HG02840 (cell line): Measurements from ENCODE around the gene GNG14.
"Not testable (repeated sequence)": the region's sequence is repeated elsewhere in the genome, so short reads cannot be mapped to it uniquely, and the experiment has no call there.

Source experiments
- ATAC-seq: cut with Tn5 transposase; IDR thresholded peaks from one replicate; pipeline ENCODE4 v1.9.1; 2021; ENCODE audit warnings: mild to moderate bottlenecking, moderate library complexity, moderate number of reproducible peaks; ENCODE audit not compliant: unreplicated experiment, low FRiP score

GNG14 gene

GRCh38 chr19:12687496-12688196 lies at the start of gene GNG14:
Gene GNG14 (plus strand): TSS chr19:12687998. CDS start chr19:12688049, 51 bp downstream.
- no peak for ATAC-seq

DNA sequence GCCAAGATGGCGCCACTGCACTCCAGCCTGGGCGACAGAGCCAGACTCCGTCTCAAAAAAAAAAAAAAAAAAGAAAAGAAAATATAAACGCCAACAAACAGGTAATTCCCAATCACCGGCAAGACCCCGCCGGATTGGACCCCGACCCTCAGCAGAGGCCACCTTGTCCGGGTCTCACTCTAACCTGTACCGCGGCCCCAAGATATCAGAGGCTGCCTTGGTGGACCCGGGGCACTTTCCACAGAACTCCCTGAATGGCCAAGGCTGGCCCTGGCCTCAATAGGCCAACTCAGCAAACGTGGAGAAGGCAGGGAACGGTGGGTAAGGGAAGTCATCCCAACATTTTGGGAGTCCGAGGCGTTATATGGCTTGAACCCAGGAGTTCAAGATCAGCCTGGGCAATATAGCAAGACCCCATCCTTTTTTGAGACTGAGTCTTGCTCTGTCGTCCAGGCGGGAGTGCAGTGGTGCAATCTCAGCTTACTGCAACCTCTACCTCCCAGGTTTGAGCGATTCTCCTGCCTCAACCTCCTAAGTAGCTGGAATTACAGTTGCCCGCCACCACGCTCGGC lies 49.1 kb upstream of the GNG14 start:
- ATAC-seq = no peak

DNA sequence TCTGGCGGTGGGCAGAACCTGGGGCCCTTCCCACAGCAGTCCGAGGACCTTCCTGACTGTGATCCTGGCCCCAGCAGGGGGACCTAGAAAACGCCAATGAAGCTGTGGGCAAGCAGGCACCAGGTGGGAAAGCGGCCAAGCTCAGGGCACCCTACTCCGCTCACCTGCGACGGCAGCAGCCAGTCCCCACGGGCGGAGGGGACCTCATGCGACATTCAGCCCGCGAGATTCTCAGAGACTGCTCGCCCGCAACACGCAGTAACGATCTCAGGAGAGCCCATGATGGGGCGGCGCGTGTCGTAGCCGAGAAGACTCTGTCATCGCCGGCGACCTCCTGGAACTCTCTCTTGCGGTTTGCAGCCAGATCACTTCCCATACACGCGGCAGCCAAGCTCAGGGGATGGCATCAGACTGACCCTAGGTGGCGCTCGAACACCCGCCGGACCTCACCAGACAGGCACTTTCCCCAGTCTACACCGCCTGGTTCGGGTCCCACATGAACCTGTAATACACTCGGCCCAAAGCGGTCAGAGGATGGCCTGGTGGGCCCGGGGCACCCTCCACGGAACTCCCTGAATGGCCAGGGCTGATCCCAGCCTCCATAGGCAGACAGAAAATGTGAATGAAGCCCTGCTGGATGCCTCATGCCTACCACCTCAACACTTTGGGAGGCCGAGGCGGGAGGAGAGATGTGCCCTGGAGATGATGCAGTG lies 47.7 kb upstream of the GNG14 start:
- ATAC-seq = no peak

GRCh38 chr19:12641456-12641855 lies 46.3 kb upstream of the GNG14 start:
- ATAC-seq = no peak

GRCh38 chr19:12642506-12642905 lies 45.3 kb upstream of the GNG14 start:
- no peak for ATAC-seq

DNA sequence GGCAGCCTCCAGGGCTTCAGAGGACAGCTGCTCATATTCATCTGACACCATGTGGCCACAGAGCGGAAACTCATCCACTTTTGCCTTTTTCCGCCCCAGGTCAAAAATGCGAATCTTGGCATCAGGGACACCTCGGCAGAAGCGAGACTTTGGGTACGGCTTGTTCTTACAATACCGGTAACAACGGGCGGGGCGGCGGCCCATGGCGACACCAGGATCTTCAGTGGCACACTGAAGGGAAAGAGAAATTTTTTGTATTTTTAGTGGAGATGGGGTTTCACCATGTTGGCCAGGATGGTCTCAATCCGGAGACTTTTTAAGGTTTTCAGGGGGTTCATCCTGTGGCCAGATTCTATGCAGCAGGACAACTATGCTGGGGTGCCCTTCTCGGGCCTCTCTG lies 44.1 kb upstream of the GNG14 start:
- ATAC-seq = not testable (repeated sequence)

DNA sequence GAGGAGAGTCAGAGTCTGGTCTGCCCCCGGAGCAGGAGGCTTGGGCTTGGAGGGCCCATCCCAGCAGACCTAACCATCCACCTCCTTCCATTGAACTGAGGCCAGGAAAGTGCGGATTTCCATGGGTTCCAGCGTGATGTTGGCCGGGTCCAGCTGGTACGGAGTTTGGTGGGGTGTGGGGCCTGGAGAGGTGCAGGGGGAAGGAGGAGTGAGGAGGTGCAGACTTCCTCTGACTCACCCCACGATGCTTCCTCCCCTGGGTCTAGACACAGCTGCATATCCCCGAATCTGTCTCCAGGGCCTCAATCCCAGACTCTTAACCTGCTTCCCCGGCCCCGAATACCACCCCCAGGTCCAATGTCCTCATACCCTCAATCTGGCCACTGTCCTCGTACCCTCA lies 41.2 kb upstream of the GNG14 start:
- ATAC-seq = no peak

DNA sequence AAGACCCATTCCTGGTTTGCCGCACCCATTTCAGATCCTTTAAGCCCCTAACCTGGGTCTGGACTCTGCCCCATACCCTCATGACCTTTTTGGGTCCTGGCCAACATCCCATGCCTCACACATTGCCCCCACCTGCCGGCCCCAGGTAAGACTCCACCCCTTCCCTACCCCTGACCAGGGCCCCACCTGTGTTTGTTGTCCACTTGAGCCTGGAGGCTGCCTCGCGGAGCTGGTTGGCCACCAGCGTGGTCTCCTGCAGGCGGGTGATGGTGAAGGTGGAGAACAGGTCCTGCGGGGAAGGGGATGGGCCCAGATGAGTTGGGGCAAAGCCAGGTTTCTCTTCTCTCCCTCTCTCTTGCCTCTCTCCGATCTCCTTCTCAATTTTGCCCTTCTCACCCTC lies 40.8 kb upstream of the GNG14 start:
- ATAC-seq = no peak

GRCh38 chr19:12647490-12648071 lies 40.2 kb upstream of the GNG14 start:
- no peak for ATAC-seq

DNA sequence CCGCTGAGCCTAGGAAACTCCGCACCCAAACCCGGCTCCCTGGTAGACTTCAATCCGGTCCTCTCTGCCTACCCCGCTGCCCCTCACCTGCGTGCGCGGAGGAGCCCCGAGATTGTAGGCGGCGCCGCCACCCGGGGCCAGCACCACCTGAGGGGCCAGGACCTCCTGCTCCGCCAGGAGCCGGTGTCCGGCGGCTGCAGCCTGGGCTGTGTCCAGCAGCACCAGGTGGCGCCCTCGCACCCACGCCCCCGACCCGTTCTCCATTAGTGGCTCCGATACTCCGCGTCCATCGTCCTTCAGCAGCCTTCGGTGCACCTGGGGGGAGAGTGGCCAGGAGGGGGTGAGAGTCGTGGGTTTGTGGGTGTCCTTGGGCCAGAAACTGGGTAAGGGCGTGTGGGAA lies 39.7 kb upstream of the GNG14 start:
- ATAC-seq = no peak

GRCh38 chr19:12649941-12650340 lies 37.9 kb upstream of the GNG14 start:
- no peak for ATAC-seq

DNA sequence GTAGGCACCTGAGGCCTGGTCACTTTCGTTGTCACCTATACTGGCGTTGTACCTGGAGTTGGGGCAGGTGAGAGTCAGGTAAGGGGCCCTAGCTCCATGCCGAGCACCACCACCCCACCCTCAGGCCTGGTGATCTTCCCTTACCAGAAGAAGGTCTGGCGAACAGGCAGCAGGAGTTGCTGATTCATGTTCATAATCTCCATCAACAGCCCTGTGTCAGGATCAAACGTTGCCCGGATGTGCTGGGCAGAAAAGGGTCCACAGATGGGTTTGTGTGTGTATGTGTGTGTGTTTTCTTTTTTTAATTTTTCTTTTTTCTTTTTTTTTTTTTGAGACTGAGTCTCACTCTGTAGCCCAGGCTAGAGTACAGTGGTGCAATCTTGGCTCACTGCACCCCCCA lies 35.6 kb upstream of the GNG14 start:
- ATAC-seq = no peak

- no peak for ATAC-seq
These were observed 32.3 kb upstream of the GNG14 start for GRCh38 chr19:12655546-12655945.

GRCh38 chr19:12656899-12657571 lies 30.8 kb upstream of the GNG14 start:
- no peak for ATAC-seq

DNA sequence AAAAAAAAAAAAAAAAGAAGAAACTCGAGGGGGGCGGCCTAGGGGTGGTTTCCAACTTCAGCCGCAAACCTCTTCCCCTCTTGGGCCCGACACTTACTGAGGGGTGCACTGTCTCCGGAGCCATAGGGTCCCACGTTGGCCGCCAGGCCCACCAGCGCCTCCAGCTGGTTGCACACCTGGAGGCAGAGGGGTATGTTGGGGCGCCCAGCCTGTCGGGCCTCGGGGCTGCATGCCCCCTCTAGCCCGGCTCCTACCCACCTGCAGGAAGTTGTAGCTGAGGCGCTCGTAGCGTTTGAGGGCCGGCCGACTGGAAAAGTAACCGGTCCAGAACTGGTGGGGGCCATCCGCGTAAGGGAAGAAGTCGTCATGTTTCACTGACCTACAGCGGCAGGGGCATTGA lies 29.8 kb upstream of the GNG14 start:
- ATAC-seq = no peak

DNA sequence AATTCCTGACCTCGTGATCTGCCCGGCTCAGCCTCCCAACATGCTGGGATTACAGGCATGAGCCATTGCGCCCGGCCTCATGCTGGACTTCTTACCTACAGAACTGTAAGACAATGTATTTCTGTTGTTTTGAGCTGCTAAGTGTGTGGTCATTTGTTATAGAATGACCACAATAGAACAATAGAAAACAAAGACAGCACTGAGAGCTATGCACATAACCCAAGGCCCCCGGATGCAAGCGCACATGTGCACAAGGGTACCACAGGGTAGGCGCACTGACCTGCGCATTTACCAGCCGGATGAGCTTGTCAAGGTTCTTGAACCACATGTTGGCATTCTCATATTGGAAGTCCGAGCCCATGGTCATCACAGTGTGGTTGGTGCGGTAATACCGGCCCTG lies 26.8 kb upstream of the GNG14 start:
- no peak for ATAC-seq

DNA sequence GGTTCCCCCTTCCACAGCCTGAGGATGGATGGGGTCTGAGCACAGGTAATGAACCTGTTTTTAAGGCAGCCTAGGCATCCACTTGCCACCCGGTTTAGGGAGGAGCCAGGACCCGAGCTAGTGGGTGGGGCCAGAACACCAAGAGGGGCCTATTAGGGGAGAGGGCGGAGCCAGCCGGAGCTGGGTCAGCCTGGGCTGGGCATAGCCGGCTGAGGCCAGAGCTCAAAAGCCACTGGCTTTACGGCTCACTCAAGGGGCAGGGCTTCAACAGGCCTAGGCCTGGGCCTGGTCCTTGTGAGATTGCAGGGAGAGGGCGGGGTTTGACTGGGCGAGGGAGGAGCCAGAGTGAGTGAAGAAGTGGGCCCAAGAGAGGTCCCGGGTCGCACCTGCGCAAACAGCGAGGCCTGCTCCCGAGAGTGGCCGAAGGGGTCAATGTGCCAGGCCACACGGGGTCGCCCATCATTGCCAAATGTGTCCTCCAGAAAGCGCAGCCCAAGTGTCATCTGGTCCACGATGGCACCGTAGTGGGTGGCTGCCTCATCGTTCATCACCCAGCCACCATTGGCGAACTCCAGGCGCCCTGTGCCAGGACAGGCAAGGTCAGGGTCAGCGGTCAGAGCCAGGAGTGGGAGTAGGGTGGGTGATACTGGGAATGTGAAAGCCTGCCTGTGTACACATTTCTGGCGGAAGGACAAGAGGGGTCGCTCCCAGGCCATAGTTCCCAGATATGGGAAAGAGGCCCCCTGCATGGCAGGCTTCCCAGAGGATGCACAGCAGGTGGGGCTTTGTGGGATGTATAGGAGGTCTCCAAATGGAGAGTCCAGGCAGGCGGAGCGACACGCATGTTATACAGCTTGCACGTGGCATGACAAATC lies 23.2 kb upstream of the GNG14 start:
- ATAC-seq = no peak

- no peak for ATAC-seq
These were observed 22.6 kb upstream of the GNG14 start for GRCh38 chr19:12665281-12665573.

DNA sequence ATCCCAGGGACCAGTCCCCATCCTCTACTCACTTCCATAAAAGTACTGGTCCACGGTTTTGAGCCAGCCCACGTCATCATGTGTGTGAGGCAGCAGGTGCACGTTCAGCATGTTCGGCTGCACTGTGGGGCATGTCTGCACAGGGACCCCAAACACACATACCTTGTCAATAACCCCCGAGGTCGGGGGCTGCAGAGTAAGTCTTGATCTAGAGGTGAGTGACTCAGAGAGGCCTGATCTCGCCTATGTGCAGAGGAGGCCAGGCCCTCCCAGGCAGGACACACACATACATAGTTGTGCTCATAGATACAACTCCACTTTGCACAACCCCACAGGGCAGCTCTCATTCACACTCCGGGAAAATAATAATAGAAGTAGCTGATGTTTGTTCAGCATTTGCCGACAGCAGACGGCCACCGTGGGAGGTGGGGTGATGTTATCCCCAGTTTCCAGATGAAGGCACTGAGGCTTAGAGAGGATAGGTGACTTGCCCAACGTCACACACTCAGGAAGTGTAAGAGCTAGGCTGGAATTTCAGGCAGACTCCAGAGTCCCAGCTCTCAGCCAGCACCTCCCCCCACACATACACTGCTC lies 22.0 kb upstream of the GNG14 start:
- ATAC-seq = no peak
